ENCODE results near the gene IREB2.
"Not testable (repeated sequence)": the region's sequence is repeated elsewhere in the genome, so short reads cannot be mapped to it uniquely, and the experiment has no call there.

IREB2 gene, protein sequence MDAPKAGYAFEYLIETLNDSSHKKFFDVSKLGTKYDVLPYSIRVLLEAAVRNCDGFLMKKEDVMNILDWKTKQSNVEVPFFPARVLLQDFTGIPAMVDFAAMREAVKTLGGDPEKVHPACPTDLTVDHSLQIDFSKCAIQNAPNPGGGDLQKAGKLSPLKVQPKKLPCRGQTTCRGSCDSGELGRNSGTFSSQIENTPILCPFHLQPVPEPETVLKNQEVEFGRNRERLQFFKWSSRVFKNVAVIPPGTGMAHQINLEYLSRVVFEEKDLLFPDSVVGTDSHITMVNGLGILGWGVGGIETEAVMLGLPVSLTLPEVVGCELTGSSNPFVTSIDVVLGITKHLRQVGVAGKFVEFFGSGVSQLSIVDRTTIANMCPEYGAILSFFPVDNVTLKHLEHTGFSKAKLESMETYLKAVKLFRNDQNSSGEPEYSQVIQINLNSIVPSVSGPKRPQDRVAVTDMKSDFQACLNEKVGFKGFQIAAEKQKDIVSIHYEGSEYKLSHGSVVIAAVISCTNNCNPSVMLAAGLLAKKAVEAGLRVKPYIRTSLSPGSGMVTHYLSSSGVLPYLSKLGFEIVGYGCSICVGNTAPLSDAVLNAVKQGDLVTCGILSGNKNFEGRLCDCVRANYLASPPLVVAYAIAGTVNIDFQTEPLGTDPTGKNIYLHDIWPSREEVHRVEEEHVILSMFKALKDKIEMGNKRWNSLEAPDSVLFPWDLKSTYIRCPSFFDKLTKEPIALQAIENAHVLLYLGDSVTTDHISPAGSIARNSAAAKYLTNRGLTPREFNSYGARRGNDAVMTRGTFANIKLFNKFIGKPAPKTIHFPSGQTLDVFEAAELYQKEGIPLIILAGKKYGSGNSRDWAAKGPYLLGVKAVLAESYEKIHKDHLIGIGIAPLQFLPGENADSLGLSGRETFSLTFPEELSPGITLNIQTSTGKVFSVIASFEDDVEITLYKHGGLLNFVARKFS
- 80.9 to 87.5 reads per million in 2 experiments for total RNA-seq

DNA sequence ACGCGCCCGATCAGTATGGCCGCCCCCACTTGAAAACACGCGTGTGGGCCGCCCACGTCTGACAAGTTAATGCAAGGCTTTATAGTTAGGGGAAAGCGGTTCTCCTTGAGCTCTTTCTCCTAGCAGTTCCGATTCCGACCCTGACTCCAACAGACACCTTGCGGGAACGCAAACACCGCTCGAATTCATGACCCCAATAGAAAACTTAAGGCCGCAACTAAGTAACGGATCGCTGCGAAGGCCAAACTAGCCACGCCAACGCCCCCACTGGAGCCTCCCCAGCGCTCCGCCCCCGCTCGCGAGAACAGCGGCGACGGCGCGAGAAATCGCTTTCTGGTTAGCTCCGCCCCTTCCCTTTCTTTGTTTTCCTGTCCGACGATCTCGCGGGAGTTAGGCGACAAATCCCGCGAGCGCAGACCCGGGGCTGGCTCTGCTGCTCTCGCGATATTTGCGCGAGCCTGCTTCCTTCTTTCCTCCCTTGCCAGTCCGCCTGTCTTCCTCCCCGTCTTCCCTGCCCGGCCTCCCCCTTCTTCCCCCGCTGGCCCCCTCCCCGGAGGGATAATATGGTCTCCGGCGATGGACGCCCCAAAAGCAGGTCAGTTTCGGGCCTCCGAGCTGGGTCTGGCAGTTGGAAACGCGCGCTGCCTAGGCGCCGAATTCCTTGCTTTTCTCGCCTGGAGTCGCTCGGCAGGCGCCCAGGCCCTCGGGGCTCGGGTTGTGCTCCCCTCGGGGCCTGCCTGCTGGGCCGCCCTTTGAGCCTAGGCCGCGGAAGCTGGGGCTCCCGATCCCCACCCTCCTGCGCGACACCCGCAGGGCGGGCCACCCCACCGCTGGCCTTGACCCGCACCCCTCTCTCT is at the start of gene IREB2:
Gene IREB2, plus strand, starts transcription at position 455 of the 857 bp plus-strand sequence. Its CDS starts 122 bp downstream, at position 577.
- peak; percentile 97 for DNase-seq (ENCODE audit: low read depth)

DNA sequence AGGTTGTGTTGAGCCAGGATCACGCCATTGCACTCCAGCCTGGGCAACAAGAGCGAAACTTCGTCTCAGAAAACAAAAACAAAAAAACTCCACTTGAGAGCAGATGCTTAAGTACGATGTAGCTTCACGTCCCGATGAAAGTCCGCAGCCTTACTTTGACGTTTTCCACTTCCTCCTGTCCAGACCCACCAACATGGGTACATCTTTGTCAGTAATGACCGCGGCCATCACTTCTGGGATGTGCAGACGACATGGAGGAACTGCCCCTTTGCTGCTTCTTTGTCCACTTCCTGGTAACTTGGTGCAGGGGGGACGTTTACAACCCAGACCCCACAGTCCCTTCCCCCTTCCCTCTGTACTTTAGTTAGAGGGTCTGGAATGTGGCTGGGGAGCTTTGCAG is 49.2 kb upstream of the IREB2 start:
- no peak for DNase-seq (ENCODE audit: low read depth)

DNA sequence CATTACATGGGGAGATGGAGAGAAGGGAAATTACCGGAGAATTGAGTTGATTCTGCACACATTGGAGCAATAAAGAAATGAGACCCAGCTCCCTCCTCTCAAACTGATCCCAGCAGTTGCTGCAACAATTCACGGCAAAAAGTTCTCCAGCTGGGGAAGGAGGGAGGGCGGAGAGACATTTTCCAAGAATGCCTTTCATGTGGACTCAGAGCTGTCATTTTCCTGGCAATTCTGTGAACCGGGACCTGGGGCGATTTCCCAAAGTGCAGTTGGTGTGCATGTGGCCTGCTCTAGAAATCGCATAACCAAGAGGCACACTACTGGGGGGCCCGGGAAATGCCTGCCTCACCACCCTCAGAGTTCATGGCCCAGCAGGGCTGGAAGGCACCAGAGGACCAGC is 48.7 kb upstream of the IREB2 start:
- DNase-seq (ENCODE audit: low read depth): no peak

DNA sequence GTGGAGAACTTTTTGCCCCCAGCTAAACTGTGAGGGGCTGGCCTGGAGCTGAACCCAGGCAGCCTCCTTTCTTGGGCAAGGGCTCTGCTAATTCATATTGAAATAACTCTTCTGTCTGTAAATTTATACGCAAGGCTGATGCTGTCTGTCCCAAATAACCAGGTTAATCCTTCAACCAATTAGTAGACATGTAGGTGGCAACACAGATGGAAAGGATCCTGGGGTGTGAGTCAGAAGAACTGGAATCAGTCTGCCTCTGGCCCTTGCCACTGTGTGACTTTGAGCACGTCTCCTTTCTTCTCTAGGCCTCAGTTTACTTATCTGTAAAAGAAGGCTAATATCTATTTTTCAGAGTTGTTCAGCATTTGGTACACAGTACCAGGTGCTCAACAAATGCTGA is 48.3 kb upstream of the IREB2 start:
- DNase-seq (ENCODE audit: low read depth): no peak

DNA sequence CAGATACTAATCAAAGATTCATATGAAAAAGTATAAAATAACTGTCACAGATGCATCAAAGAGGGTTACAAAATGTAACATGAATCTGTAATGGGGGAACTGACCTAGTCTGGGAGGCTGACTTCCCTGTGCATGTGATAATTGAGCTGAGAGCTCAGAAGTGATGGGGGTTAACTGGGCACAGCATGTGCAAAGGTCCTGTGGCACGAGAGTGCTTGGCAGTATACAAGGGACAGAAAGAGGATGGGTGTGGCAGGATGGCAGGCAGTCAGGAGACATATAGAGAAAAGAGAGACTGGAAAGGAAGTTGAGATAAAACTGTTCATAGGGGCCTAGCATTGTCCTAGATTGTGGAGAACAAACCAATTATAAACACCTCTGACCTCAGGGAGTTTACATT is 47.8 kb upstream of the IREB2 start:
- no peak for DNase-seq (ENCODE audit: low read depth)

DNA sequence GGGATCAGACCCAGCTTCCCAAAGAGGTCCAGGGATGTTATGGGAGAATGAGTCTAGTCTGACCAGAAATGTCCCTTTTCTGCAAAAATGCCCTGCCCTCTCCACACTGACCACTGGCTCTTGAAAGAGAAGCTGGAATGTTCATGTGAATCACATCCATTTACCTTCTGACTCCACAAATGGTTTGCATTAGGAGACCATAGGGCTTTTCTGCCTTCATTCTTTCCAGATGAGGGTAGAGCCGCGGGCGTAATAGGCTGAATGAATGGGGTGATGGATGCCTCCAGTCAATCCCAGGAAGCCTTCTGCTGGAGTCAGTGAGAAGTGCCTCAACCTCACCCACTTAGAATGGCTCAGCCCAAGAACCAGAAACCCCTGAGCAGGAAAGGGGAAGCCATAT is 47.2 kb upstream of the IREB2 start:
- DNase-seq (ENCODE audit: low read depth): no peak

DNA sequence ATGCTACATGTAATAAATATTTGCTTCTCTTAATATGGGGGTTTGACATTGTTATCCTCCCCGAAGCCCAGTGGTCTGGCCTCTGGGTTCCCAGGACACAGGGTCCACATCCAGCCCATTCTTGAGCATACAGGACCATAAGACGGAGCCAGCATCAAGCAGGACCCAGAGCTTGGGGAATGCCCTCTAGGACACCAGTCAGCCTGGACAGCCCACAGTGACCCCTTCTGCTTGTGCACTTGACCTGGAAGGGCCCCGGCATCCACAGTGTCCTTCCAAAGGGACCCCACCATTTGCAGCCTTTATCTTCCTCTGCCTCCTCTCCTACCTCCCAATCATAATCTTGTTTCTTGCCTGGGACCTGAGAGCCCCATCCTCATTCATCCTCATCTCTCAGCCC is 46.2 kb upstream of the IREB2 start:
- no peak for DNase-seq (ENCODE audit: low read depth)

DNA sequence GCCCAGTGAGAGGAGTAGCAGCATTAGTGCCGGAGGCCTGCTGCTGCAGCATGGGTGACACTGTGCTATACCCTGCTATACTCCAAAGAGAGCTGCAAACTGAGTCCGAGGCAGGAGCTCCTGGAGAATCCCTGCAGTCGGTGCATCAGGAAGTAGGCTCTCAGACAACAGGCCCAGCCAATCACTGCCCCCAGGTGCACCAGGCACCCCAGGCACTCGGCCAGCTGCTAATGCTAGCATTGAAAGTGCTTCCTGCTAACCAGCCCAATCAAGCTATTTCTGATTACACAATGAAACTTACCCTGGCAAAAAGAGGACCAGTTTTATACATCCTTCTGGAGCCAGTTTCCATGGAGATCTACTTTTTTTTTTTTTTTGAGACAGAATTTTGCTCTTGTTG is 45.6 kb upstream of the IREB2 start:
- DNase-seq (ENCODE audit: low read depth): no peak

DNA sequence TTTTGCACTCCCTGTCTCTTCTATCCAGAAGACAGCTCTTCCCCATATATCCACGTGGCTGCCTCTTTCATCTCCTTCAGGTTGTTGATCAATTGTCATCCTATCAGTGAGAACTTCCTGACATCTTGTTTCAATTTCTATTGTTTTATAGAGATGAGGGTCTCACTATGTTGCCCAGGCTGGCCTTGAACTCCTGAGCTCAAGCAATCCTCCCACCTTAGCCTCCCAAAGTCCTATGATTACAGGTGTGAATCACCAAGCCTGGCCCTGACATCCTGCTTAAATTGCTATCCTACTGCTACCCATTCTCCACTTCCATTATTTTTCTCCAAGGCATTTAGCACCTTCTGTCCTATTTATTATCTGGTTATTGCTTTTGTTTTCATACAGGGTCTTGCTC is 44.9 kb upstream of the IREB2 start:
- no peak for DNase-seq (ENCODE audit: low read depth)

DNA sequence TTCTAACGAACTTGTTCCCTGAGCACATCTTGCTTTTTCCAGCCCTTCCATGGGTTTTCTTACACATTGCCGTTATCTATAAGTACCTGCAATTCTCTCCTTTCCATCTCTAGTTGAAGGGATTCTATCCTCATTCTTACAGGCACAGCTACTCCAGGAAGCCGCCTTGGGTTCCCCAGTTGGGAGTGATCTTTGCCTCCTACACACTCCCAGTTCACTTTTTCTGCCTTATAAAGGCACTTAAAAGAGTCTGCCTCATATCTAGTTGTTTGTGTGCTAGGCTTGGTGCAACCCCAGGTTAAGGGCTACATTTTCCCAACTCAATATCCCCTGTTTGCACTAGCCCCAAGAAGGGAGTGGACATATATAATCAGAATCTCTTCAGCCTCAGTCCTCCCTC is 44.0 kb upstream of the IREB2 start:
- DNase-seq (ENCODE audit: low read depth): no peak

DNA sequence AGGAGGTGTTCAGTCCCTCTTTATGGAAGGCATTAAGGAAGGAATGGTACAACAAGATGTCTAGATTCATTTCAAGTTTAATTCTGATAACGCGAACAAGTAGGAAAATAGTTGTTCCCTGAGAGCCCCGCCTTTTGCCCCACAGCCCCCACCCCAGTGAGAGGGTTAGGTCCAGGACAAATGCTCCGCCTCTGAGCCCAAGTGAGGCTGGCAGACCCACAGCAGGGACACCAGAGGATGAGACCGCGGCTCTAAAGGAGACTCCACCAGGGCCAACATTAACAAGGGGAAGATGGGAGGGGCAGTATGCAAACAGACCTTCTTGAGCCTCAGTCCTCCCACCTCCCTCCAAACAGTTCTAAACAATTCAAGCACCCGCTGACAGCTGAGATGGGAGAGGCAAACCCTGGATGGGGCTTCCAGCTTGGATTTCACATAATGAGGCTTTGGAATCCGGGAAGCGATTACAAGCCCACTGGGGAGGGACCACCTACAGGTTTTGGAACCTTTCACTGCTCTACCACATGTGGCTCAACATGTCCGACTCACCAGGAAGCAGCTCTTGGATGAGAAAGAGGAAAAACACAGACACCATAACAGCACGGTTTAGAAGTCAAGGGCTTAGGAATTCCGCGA is 42.9 kb upstream of the IREB2 start:
- no peak for DNase-seq (ENCODE audit: low read depth)

DNA sequence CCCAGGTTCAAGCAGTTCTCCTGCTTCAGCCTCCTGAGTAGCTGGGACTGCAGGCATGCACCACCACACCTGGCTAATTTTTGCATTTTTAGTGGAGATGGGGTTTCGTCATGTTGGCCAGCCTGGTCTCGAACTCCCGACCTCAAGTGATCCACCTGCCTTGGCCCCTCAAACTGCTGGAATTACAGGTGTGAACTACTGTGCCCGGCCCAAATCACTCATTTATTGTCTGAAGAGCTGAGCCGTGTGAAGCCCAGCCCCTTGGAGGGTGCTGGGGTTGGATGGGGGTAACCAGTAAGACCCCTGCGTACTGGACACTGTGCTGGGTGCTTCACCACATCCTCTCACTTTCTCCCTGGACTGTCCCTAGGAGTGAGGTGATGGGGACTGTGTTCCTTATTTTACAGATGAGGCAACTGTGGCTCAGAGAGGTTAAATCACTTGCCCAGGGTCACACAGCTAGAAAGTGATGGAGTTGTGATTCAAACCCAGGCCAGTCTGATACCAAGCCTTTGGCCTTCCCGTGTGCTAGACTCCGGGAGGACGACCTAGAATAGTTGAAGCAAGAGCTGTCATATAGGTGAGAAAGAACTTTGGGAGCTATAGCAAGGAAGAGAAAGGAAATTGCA is 41.7 kb upstream of the IREB2 start:
- no peak for DNase-seq (ENCODE audit: low read depth)

DNA sequence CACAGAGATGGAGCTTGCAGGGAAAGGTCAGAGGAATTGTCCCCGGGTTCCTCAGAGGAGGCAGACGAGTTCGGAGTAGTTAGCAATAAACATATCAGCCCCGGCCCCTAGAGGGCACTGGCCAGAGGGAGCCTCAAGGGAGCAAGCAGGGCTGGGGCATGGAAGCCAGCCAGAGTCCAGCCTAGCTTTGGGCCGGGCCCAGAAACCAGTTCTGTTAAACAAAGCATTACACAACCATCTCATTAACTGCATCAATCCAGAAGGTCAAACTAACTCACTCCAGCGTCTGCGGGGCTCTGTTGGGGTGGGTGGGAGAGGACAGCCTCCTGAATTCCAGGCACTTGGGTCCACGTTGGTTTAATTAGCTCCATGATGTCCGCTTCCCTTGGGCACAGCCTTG is 41.0 kb upstream of the IREB2 start:
- DNase-seq (ENCODE audit: low read depth): no peak

DNA sequence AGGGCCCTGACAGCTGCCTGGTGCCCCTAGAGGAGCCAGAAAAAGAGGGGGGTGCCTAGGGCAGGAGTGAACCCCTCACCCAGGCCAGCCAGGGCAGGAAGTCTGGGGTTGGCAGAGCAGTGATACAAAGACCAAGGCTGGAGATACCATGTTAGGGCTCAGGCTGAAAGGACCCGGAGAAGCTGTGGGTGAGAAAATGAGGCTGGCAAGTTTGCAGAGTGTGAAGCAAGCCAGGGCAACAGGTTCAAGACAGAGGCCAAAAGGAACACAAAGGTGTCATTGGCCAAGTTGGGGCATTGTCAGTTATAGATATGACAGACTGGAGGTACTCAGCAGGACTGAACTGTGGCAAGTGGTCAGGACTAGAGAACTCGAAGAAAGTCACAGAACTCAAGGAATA is 40.6 kb upstream of the IREB2 start:
- DNase-seq (ENCODE audit: low read depth): no peak

DNA sequence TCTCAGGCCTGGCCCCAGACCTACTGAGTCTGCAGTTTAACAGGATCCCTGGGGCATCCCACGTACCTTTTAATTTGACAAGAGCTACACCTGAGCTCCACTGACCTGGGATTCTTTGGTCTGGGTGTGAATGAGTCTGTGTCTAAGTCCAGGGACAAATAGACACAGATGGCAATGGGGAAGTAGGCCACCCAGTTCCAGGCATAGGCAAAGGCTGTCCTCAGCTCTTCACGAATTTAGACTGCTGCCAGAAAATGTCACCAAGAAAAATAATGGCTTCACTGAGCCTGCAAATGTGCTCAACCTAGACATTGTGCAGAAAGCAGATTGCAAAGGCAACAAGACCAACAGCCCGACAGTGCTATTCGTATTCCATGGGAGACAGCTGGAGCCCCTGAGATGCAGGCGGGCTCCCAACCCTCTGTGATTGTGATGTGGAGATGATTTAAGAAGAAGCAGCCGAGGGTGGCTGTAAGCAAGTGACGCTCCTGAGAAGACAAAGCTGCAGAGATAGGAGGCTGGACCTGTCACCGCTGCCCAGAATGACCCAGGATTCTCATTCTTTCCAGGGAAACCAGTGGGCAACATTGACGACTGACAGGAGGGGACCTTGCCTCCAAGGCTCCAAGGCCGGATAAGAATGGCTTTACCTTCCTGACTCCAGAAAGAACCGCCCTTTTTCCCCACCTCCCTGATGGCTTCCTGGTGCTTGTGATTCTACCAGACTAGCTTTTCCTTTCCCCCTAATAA is 39.8 kb upstream of the IREB2 start:
- DNase-seq (ENCODE audit: low read depth): no peak

DNA sequence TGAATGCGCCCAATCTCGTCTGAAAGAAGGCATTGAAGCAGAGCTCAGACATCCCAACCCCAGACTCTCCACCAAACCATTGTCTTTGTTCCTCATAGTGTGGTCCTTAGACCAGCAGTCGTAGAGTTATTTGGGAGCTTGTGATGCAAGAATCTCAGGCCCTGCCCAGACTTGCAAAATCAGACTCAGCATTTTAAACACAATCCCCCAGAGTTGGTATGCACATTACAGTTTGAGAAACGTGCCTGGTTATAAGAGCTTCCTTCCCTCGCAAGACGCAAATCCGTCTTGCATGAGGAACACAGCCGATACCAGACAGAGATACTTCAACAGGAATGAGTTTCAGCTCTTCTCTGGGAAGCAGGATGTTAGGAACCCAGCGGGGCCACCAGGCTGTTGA is 38.9 kb upstream of the IREB2 start:
- no peak for DNase-seq (ENCODE audit: low read depth)

DNA sequence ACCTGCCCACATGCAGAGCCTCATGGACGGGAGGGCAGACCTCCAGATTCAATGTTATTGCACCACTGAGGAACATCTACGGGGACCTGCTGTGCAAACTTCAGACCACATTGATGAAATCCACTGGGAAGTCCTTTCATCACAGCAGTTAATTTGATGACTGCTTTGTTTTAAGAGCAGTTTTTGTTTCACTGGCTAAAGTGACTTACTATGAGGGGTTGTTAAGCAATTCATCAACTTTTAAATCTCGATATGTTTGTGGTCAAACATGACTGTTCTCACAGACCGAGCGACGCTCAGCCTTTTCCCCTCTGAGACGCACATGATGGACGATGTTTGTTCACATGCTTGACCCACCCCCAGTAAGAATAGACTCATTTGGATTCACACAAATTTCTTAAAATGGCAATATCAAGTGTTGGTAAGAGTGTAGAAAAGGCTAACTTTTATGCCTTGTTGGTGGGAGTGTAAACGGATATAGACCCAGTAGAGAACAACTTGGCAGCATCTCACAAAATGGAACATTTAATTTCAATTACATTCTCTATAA is 35.9 kb upstream of the IREB2 start:
- no peak for DNase-seq (ENCODE audit: low read depth)

DNA sequence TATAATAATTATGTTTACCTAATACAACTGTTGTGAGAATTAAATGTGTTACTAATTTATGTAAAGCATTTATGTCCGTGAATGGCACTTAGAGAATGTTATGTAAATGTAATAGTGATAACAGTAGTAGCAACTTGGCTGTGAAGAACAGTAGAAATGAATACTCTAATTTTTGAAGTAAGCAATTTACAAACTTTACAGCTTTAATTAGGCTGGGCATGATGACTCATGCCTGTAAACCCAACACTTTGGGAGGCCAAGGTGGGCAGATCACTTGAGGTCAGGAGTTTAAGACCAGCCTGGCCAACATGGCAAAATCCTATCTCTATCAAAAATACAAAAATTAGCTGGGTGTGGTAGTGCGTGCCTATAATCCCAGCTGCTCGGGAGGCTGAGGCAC is 33.9 kb upstream of the IREB2 start:
- DNase-seq (ENCODE audit: low read depth): no peak

DNA sequence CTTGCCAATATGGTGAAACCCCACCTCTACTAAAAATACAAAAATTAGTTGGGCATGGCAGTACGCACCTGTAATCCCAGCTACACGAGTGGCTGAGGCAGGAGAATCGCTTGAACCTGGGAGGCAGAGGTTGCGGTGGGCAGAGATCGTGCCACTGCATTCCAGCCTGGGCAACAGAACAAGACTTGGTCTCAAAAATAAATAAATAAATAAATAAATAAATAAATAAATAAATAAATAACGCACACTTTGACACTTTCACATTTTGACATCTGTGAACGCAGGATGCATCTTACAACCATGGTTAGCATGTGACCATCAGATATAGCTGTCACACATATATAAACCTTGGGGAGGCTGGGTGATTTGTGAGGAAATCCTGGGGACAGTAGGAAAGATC is 33.2 kb upstream of the IREB2 start:
- not testable (repeated sequence) for DNase-seq (ENCODE audit: low read depth)

DNA sequence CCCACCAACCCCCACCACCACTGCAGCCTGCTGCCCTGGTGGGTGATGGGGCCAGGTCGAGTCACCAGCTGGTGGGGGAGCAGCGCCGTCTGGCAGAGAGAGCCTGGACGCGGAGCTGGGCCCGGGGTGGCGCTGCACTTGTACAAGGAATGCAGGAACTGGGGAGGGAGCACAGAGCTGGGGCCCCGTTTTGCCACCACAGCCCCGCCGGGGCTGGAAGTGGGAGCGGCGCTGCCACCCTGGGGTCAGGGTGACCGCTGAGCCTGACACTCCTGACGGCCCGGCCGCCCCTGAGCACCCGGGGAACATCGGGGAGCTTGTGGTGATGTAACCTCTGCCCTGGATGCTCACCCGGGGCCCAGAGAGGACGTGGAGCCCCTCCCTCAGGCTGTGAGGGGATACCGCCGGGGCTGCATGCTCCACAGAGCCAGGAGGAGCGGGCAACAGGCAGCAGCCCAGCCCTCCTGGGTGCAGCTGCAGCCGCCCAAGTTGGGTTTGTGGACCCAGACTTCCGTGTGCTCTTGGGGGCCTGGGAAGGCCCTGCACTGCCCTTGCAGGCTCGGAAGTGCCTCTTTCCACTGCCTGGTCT is 32.6 kb upstream of the IREB2 start:
- no peak for DNase-seq (ENCODE audit: low read depth)
